Liver (tissue), 9 donors: ENCODE results near the gene TRUB2. TPM values are rescaled to one million over a fixed set of nuclear protein-coding genes. Genes with fewer than 3 reads are reported as not detected.

Source experiments
- DNase-seq: peaks from one replicate; pipeline ENCODE4 v3.0.0-alpha.2; 2017; ENCODE audit warnings: low spot score
- H3K27ac ChIP-seq, 2 donors: one replicate each; pipeline ENCODE4 v1.7.0; 2013; ENCODE audit warnings: inconsistent platforms in 2 of 2, low read length in 2 of 2, control low read depth in 1 of 2, low read depth in 1 of 2, mild to moderate bottlenecking in 1 of 2
- H3K27me3 ChIP-seq, 4 donors: one replicate each; pipeline versions ENCODE4 v1.6.1 to v1.7.0; 2013; ENCODE audit warnings: low read length in 3 of 4, inconsistent platforms in 1 of 4, mild to moderate bottlenecking in 1 of 4, moderate library complexity in 1 of 4; ENCODE audit not compliant: control insufficient read depth in 4 of 4, insufficient read depth in 4 of 4
- H3K36me3 ChIP-seq, 4 donors: one replicate each; pipeline versions ENCODE4 v1.6.1 to v1.7.0; 2013; ENCODE audit warnings: low read length in 3 of 4, mild to moderate bottlenecking in 3 of 4, low read depth in 1 of 4, moderate library complexity in 1 of 4; ENCODE audit not compliant: control insufficient read depth in 4 of 4, insufficient read depth in 3 of 4
- H3K4me1 ChIP-seq, 4 donors: one replicate each; pipeline versions ENCODE4 v1.6.1 to v1.7.0; 2013; ENCODE audit warnings: low read length in 3 of 4, mild to moderate bottlenecking in 3 of 4, moderate library complexity in 1 of 4; ENCODE audit not compliant: control insufficient read depth in 4 of 4, insufficient read depth in 4 of 4
- H3K4me3 ChIP-seq, 3 donors: one replicate each; pipeline versions ENCODE4 v1.6.1 to v1.7.0; 2013; ENCODE audit warnings: low read length in 3 of 3, control low read depth in 1 of 3, low read depth in 1 of 3, mild to moderate bottlenecking in 1 of 3
- H3K9ac ChIP-seq, 2 donors: one replicate each; pipeline ENCODE4 v1.7.0; 2013; ENCODE audit warnings: low read length in 2 of 2, mild to moderate bottlenecking in 2 of 2, moderate library complexity in 2 of 2, control low read depth in 1 of 2, low read depth in 1 of 2
- H3K9me3 ChIP-seq, 4 donors: one replicate each; pipeline versions ENCODE4 v1.6.1 to v1.7.0; 2013; ENCODE audit warnings: low read length in 3 of 4; ENCODE audit not compliant: control insufficient read depth in 4 of 4
- ATF3 ChIP-seq: IDR thresholded peaks from 2 replicates; pipeline ENCODE4 v1.6.1; 2016; ENCODE audit warnings: antibody characterized with exemption
- CTCF ChIP-seq: fragments of 150-350 bp; IDR thresholded peaks from 2 replicates; pipeline ENCODE4 v1.5.1; 2017; ENCODE audit warnings: improper control_type of control experiment, low read depth, low read length; ENCODE audit not compliant: missing input control
- EGR1 ChIP-seq, 2 donors: IDR thresholded peaks; 2 replicates each; pipeline ENCODE4 v1.6.1; 2016 to 2018; ENCODE audit warnings: antibody characterized with exemption in 2 of 2, low read depth in 2 of 2
- FOXA1 ChIP-seq: IDR thresholded peaks from 2 replicates; pipeline ENCODE4 v1.6.1; 2016; ENCODE audit warnings: antibody characterized with exemption
- FOXA2 ChIP-seq: IDR thresholded peaks from 2 replicates; pipeline ENCODE4 v1.6.1; 2016; ENCODE audit warnings: antibody characterized with exemption
- GABPA ChIP-seq, 2 donors: IDR thresholded peaks in 1 of 2; conservative IDR thresholded peaks in 1 of 2; 2 replicates each; pipeline ENCODE4 v1.6.1; 2016; ENCODE audit warnings: antibody characterized with exemption in 2 of 2, mild to moderate bottlenecking in 1 of 2, moderate library complexity in 1 of 2
- HNF4A ChIP-seq, 2 donors: conservative IDR thresholded peaks; 2 replicates each; pipeline ENCODE4 v1.6.1; 2016; ENCODE audit warnings: antibody characterized with exemption in 2 of 2, mild to moderate bottlenecking in 2 of 2
- HNF4G ChIP-seq: IDR thresholded peaks from 2 replicates; pipeline ENCODE4 v1.6.1; 2016; ENCODE audit warnings: antibody characterized with exemption
- JUND ChIP-seq, 2 donors: IDR thresholded peaks; 2 replicates each; pipeline ENCODE4 v1.6.1; 2016; ENCODE audit warnings: antibody characterized with exemption in 2 of 2
- NR2F2 ChIP-seq: IDR thresholded peaks from 2 replicates; pipeline ENCODE4 v1.6.1; 2016; ENCODE audit warnings: antibody characterized with exemption
- RAD21 ChIP-seq, 2 donors: IDR thresholded peaks; 2 replicates each; pipeline ENCODE4 v1.6.1; 2016; ENCODE audit warnings: antibody characterized with exemption in 2 of 2, mild to moderate bottlenecking in 2 of 2
- TAF1 ChIP-seq: conservative IDR thresholded peaks from 2 replicates; pipeline ENCODE4 v1.6.1; 2016; ENCODE audit warnings: antibody characterized with exemption, mild to moderate bottlenecking
- YY1 ChIP-seq: IDR thresholded peaks from 2 replicates; pipeline ENCODE4 v1.6.1; 2016; ENCODE audit warnings: antibody characterized with exemption, mild to moderate bottlenecking
- WGBS: extraction: QIAGEN DNeasy Blood & Tissue Kit; methylation state at CpG from one replicate; pipeline ENCODE4 v1.1.7; 2013; 5-methylcytosine and 5-hydroxymethylcytosine counted together
- polyA plus RNA-seq, 2 donors: library from polyadenylated mRNA; stranded (reverse) in 1 of 2; unstranded in 1 of 2; fragments of 200-250 nt in 1 of 2; fragments of >200 nt in 1 of 2; fragmentation: Nextera tagmentation in 1 of 2; extraction: Ambion mirVana in 1 of 2; gene quantifications; one replicate each; pipeline versions ENCODE4 v1.2.1 to v1.2.3, GENCODE V29; 2013 to 2015
- total RNA-seq, 2 donors: library from RNA; depleted of rRNA; stranded (reverse); fragments of >200 nt; gene quantifications; one replicate each; pipeline ENCODE4 v1.2.3, GENCODE V29; 2014
- TF ChIP-seq, protein P1 (sequence below): IDR thresholded peaks from 2 replicates; pipeline ENCODE4 v1.6.1; 2016; ENCODE audit warnings: antibody characterized with exemption
- TF ChIP-seq, protein P2 (sequence below): IDR thresholded peaks from 2 replicates; pipeline ENCODE4 v1.6.1; 2016; ENCODE audit warnings: antibody characterized with exemption, mild to moderate bottlenecking
- TF ChIP-seq, protein P3 (sequence below): IDR thresholded peaks from 2 replicates; pipeline ENCODE4 v1.6.1; 2016; ENCODE audit warnings: antibody characterized with exemption
- donor health status: healthy.
- donor health status: healthy.
- donor health status: healthy.
- donor health status: healthy.
- donor health status: healthy.

TRUB2 gene
- total and polyA plus RNA-seq, 4 donors = 12.7 to 35.8 (median 19.4) TPM

DNA sequence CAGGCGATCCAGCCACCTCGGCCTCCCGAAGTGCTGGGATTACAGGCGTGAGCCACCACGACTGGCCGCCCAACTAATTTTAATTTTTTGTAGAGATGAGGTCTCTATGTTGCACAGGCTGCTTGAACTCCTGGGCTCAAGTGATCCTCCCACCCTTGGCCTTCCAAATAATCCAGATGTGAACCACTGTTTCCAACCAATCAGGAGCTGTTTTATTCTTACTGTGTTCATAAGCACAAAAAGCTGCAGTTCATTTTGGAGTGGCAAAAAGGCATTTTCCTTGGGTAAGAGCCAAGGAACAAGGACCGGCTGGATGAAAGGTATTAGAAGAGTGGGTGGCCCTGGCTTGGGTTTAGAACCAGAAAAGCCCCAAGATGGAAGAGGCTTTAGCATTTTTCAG is 12.9 kb upstream of the TRUB2 start (continued):
- TF ChIP-seq NR2F2 = no peak
- no peak for TF ChIP-seq FOXA2
- no peak for TF ChIP-seq RAD21 (IDR thresholded peaks at IDR 0.05)
- no peak for TF ChIP-seq ATF3
- TF ChIP-seq EGR1 (IDR thresholded peaks at IDR 0.05; ENCODE audit: low read depth in 2 of 2) = no peak
- TF ChIP-seq, protein P1, sequence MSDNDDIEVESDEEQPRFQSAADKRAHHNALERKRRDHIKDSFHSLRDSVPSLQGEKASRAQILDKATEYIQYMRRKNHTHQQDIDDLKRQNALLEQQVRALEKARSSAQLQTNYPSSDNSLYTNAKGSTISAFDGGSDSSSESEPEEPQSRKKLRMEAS = no peak
- TF ChIP-seq FOXA1 = no peak
- TF ChIP-seq YY1 = no peak
- no peak for TF ChIP-seq HNF4G
- TF ChIP-seq GABPA (IDR thresholded peaks at IDR 0.05 in 1 of 2, conservative IDR thresholded peaks at IDR 0.05 in 1 of 2) = no peak
- TF ChIP-seq TAF1 = no peak
- no peak for TF ChIP-seq HNF4A (conservative IDR thresholded peaks at IDR 0.05)
- no peak for TF ChIP-seq JUND (IDR thresholded peaks at IDR 0.05)

DNA sequence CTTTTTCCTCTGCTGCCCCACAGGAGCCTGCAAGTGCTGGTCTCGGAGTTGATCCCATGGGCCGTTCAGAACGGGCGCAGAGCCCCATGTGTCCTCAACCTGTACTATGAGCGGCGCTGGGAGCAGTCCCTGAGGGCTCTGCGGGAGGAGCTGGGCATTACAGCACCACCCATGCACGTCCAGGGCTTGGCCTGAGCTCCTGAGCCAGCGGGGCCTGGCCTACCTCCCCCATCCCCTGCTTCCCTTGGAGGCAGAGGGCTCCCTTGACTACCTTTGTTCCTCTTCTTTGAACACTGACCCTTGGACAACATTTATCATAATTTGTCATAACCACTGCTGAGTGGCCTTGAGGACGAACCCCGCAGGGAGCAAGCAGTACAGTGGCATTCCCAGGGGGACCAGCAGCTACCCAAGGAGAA is 11.2 kb upstream of the TRUB2 start:
- Histone ChIP-seq H3K27me3 (no peaks in the 10 kb centered on the region), H3K4me1 (no peaks in the 10 kb centered on the region), H3K9ac (no peak overlapping the region), H3K27ac (no peak overlapping the region), H3K36me3 (peaks cover 0 to 20% (median 7%) of the 10 kb centered on the region in 4 donors), H3K9me3 (no peaks in the 10 kb centered on the region), H3K4me3 (no peak overlapping the region)
- DNase-seq = no peak
- TF ChIP-seq FOXA1 = no peak
- TF ChIP-seq, protein P2, sequence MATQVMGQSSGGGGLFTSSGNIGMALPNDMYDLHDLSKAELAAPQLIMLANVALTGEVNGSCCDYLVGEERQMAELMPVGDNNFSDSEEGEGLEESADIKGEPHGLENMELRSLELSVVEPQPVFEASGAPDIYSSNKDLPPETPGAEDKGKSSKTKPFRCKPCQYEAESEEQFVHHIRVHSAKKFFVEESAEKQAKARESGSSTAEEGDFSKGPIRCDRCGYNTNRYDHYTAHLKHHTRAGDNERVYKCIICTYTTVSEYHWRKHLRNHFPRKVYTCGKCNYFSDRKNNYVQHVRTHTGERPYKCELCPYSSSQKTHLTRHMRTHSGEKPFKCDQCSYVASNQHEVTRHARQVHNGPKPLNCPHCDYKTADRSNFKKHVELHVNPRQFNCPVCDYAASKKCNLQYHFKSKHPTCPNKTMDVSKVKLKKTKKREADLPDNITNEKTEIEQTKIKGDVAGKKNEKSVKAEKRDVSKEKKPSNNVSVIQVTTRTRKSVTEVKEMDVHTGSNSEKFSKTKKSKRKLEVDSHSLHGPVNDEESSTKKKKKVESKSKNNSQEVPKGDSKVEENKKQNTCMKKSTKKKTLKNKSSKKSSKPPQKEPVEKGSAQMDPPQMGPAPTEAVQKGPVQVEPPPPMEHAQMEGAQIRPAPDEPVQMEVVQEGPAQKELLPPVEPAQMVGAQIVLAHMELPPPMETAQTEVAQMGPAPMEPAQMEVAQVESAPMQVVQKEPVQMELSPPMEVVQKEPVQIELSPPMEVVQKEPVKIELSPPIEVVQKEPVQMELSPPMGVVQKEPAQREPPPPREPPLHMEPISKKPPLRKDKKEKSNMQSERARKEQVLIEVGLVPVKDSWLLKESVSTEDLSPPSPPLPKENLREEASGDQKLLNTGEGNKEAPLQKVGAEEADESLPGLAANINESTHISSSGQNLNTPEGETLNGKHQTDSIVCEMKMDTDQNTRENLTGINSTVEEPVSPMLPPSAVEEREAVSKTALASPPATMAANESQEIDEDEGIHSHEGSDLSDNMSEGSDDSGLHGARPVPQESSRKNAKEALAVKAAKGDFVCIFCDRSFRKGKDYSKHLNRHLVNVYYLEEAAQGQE = no peak
- TF ChIP-seq CTCF = no peak
- TF ChIP-seq, protein P3, sequence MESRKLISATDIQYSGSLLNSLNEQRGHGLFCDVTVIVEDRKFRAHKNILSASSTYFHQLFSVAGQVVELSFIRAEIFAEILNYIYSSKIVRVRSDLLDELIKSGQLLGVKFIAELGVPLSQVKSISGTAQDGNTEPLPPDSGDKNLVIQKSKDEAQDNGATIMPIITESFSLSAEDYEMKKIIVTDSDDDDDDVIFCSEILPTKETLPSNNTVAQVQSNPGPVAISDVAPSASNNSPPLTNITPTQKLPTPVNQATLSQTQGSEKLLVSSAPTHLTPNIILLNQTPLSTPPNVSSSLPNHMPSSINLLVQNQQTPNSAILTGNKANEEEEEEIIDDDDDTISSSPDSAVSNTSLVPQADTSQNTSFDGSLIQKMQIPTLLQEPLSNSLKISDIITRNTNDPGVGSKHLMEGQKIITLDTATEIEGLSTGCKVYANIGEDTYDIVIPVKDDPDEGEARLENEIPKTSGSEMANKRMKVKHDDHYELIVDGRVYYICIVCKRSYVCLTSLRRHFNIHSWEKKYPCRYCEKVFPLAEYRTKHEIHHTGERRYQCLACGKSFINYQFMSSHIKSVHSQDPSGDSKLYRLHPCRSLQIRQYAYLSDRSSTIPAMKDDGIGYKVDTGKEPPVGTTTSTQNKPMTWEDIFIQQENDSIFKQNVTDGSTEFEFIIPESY = no peak
- TF ChIP-seq JUND (IDR thresholded peaks at IDR 0.05) = no peak
- TF ChIP-seq GABPA (IDR thresholded peaks at IDR 0.05 in 1 of 2, conservative IDR thresholded peaks at IDR 0.05 in 1 of 2) = no peak
- WGBS = 97% methylated on average over 11 of the region's 11 CpGs
